Panc1 (cell line): Measurements from ENCODE around the gene SPHK2. TPM values are rescaled to one million over a fixed set of nuclear protein-coding genes. Genes with fewer than 3 reads are reported as not detected.

Source experiments
- ATAC-seq: fragments of 200-7000 bp; cut with Tn5 transposase; 2 replicates; pipeline ENCODE4 v1.9.1; 2020; ENCODE audit warnings: mild to moderate bottlenecking, moderate library complexity
- BruUV-seq: library from RNA; stranded (reverse); fragments of 400-500 nt; replicated peaks from 2 replicates; lab custom pipeline; 2021; lab: Mats Ljungman, UMichigan
- CTCF ChIA-PET: fragments of 300-600 bp; sonication (Branson Sonifier 250); formaldehyde crosslinking; loops from one replicate; lab custom pipeline; 2022; ENCODE audit warnings: antibody characterized with exemption; lab: Charles Lee
- POLR2A ChIA-PET: fragments of 300-600 bp; sonication (Branson Sonifier 250); formaldehyde crosslinking; loops from one replicate; lab custom pipeline; 2022; ENCODE audit warnings: antibody characterized with exemption; lab: Charles Lee
- DNase-seq: peaks from one replicate; pipeline ENCODE4 v3.0.0-alpha.2; 2010; ENCODE audit warnings: low read depth, low spot score
- H3K27ac ChIP-seq: 2 replicates; pipeline ENCODE4 v1.5.1; 2011; ENCODE audit warnings: mild to moderate bottlenecking, low read length, inconsistent platforms
- H3K27me3 ChIP-seq: fragments of 200-500 bp; sonication (Bioruptor generic); 2 replicates; pipeline ENCODE4 v1.6.0; 2014; ENCODE audit warnings: low read length, inconsistent platforms; ENCODE audit not compliant: control insufficient read depth, insufficient read depth
- H3K36me3 ChIP-seq: fragments of 200-500 bp; sonication (Bioruptor generic); 2 replicates; pipeline ENCODE4 v1.5.1; 2014; ENCODE audit warnings: inconsistent platforms, mild to moderate bottlenecking, low read length, moderate library complexity; ENCODE audit not compliant: control insufficient read depth, insufficient read depth
- H3K4me1 ChIP-seq: 2 replicates; pipeline ENCODE4 v1.5.1; 2011; ENCODE audit warnings: inconsistent platforms, mild to moderate bottlenecking, low read length, moderate library complexity; ENCODE audit not compliant: control insufficient read depth, insufficient read depth
- H3K4me3 ChIP-seq, 2 experiments: 2 replicates each; pipeline ENCODE4 v1.5.1; 2011 to 2012; ENCODE audit warnings: low read depth in 2 of 2, low read length in 2 of 2, mild to moderate bottlenecking in 2 of 2, inconsistent platforms in 1 of 2, moderate library complexity in 1 of 2
- H3K9me3 ChIP-seq: fragments of 200-500 bp; sonication (Bioruptor generic); 2 replicates; pipeline ENCODE4 v1.5.1; 2014; ENCODE audit warnings: low read depth, mild to moderate bottlenecking, inconsistent platforms, low read length, moderate library complexity; ENCODE audit not compliant: control insufficient read depth, insufficient read depth
- POLR2AphosphoS5 ChIP-seq: IDR thresholded peaks from 2 replicates; pipeline ENCODE4 v1.6.1; 2012; ENCODE audit warnings: mild to moderate bottlenecking, low read depth, low read length, moderate library complexity
- SIN3A ChIP-seq: IDR thresholded peaks from 2 replicates; pipeline ENCODE4 v1.6.1; 2012; ENCODE audit warnings: low read depth, mild to moderate bottlenecking, low read length, moderate library complexity, borderline replicate concordance; ENCODE audit not compliant: insufficient read depth
- TCF7L2 ChIP-seq: IDR thresholded peaks from 2 replicates; pipeline ENCODE4 v1.6.1; 2011; ENCODE audit warnings: mild to moderate bottlenecking, low read depth, low read length, inconsistent platforms
- in situ Hi-C: cut with HindIII; loops from 2 replicates; pipeline ENCODE4 v1.10.0; 2016; ENCODE audit warnings: low sequenced_read_pairs, low pct_unique_long_range_greater_than_20kb
- intact Hi-C: fragments of 100-400 bp; cut with micrococcal nuclease; formaldehyde crosslinking; loops from one replicate; pipeline ENCODE4 v1.10.0; 2022; ENCODE audit not compliant: unreplicated experiment
- total RNA-seq: library from RNA; stranded (reverse); gene quantifications from one replicate; pipeline ENCODE4 v1.2.1, GENCODE V29; 2021; ENCODE audit not compliant: unreplicated experiment
- TF ChIP-seq, protein P1 (sequence below), 2 experiments: IDR thresholded peaks; 2 replicates each; pipeline ENCODE4 v1.6.1; 2011 to 2012; ENCODE audit warnings: low read depth in 2 of 2, control low read depth in 1 of 2, low read length in 1 of 2, mild to moderate bottlenecking in 1 of 2, moderate library complexity in 1 of 2; ENCODE audit not compliant: insufficient read depth in 1 of 2
- TF ChIP-seq, protein P2 (sequence below): fragments of 450-650 bp; IDR thresholded peaks from 2 replicates; pipeline ENCODE4 v1.5.1; 2017; ENCODE audit warnings: mild to moderate bottlenecking

Gene SPHK2
- total RNA-seq, 1 experiment from 2014 or later, result 19.5 TPM

DNA sequence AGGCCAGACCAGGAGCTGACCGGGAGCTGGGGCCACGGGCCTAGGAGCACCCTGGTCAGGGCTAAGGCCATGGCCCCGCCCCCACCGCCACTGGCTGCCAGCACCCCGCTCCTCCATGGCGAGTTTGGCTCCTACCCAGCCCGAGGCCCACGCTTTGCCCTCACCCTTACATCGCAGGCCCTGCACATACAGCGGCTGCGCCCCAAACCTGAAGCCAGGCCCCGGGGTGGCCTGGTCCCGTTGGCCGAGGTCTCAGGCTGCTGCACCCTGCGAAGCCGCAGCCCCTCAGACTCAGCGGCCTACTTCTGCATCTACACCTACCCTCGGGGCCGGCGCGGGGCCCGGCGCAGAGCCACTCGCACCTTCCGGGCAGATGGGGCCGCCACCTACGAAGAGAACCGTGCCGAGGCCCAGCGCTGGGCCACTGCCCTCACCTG is 6.6 kb downstream of the SPHK2 start:
- in situ Hi-C loops (no loop called here), intact Hi-C loops (no loop called here)
- Histone ChIP-seq H3K27me3 (no peaks in the 10 kb centered on the region), H3K27ac (no peak overlapping the region), H3K9me3 (no peaks in the 10 kb centered on the region), H3K4me3 (no peak overlapping the region), H3K36me3 (no peaks in the 10 kb centered on the region), H3K4me1 (peaks cover 11% of the 10 kb centered on the region)
- ATAC-seq (no peak), DNase-seq (no peak)
- BruUV-seq, result no TSS peak
- TF ChIP-seq POLR2AphosphoS5, result no peak
- TF ChIP-seq, protein P1, sequence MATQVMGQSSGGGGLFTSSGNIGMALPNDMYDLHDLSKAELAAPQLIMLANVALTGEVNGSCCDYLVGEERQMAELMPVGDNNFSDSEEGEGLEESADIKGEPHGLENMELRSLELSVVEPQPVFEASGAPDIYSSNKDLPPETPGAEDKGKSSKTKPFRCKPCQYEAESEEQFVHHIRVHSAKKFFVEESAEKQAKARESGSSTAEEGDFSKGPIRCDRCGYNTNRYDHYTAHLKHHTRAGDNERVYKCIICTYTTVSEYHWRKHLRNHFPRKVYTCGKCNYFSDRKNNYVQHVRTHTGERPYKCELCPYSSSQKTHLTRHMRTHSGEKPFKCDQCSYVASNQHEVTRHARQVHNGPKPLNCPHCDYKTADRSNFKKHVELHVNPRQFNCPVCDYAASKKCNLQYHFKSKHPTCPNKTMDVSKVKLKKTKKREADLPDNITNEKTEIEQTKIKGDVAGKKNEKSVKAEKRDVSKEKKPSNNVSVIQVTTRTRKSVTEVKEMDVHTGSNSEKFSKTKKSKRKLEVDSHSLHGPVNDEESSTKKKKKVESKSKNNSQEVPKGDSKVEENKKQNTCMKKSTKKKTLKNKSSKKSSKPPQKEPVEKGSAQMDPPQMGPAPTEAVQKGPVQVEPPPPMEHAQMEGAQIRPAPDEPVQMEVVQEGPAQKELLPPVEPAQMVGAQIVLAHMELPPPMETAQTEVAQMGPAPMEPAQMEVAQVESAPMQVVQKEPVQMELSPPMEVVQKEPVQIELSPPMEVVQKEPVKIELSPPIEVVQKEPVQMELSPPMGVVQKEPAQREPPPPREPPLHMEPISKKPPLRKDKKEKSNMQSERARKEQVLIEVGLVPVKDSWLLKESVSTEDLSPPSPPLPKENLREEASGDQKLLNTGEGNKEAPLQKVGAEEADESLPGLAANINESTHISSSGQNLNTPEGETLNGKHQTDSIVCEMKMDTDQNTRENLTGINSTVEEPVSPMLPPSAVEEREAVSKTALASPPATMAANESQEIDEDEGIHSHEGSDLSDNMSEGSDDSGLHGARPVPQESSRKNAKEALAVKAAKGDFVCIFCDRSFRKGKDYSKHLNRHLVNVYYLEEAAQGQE (IDR thresholded peaks at IDR 0.05; ENCODE audit: insufficient read depth in 1 of 2, low read depth in 2 of 2, low read length in 1 of 2), result no peak
- no peak for TF ChIP-seq SIN3A
- TF ChIP-seq, protein P2, sequence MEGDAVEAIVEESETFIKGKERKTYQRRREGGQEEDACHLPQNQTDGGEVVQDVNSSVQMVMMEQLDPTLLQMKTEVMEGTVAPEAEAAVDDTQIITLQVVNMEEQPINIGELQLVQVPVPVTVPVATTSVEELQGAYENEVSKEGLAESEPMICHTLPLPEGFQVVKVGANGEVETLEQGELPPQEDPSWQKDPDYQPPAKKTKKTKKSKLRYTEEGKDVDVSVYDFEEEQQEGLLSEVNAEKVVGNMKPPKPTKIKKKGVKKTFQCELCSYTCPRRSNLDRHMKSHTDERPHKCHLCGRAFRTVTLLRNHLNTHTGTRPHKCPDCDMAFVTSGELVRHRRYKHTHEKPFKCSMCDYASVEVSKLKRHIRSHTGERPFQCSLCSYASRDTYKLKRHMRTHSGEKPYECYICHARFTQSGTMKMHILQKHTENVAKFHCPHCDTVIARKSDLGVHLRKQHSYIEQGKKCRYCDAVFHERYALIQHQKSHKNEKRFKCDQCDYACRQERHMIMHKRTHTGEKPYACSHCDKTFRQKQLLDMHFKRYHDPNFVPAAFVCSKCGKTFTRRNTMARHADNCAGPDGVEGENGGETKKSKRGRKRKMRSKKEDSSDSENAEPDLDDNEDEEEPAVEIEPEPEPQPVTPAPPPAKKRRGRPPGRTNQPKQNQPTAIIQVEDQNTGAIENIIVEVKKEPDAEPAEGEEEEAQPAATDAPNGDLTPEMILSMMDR, result no peak
- TF ChIP-seq TCF7L2, result no peak
- CTCF ChIA-PET, result no interaction called here
- POLR2A ChIA-PET, result no interaction called here

DNA sequence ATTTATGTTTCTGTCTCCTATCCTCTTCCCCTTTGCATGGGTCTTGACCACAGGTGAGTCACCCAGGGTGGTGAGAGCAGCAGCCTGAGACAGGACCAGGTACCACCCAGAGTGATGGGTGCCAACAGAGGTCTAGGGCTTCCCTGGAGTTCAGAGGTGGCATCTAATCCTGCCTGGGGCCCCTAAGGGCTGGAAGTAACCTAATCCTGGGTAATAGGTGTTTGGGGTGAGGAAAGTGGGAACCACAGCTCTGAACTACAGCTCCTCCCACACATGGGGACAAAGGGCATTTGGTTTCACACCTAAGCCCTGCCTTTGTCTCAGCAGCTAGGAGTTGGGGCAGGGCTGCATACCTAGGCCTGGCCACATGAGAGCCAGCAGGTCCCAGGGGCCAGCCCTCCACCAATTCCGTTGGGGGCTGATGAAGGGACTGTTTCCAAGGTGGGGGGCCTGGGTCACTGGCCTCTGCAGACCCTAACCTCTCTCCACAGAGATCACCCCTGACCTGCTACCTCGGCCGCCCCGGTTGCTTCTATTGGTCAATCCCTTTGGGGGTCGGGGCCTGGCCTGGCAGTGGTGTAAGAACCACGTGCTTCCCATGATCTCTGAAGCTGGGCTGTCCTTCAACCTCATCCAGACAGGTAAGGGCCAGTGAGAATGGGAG is 8.0 kb downstream of the SPHK2 start:
- DNase-seq (no peak), ATAC-seq (no peak)
- no TSS peak for BruUV-seq
- in situ Hi-C loops, result no loop called here
- Histone ChIP-seq H3K27ac (no peak overlapping the region), H3K4me3 (no peak overlapping the region), H3K4me1 (peaks cover 11% of the 10 kb centered on the region), H3K36me3 (no peaks in the 10 kb centered on the region), H3K9me3 (no peaks in the 10 kb centered on the region), H3K27me3 (no peaks in the 10 kb centered on the region)
- POLR2A ChIA-PET, result interaction anchor here (0.6 kb wide), 1 partner anchor 380 kb away, joined by 7 read pairs; no protein-coding TSS in a partner anchor
- CTCF ChIA-PET, result no interaction called here
- TF ChIP-seq, protein P2, result no peak
- TF ChIP-seq TCF7L2 (no peak), SIN3A (no peak), POLR2AphosphoS5 (no peak)
- TF ChIP-seq, protein P1 (IDR thresholded peaks at IDR 0.05; ENCODE audit: insufficient read depth in 1 of 2, low read depth in 2 of 2, low read length in 1 of 2), result no peak
- intact Hi-C loops, result no loop called here
